ENCODE measurements around the gene STARD9.

STARD9 gene

GRCh38 chr15:42732095-42732827, 156.9 kb downstream of the STARD9 start:
- no peaks in the 10 kb centered on the region for H3K9me3 Mint-ChIP-seq
- peaks cover 14% of the 10 kb centered on the region for H3K4me1 Mint-ChIP-seq (ENCODE audit: low read depth)
- no peak overlapping the region for H3K27ac Mint-ChIP-seq
- H3K4me3 Mint-ChIP-seq = no peak overlapping the region
- H3K27me3 Mint-ChIP-seq = no peaks in the 10 kb centered on the region
- H3K36me3 Mint-ChIP-seq (ENCODE audit: low read depth) = peaks cover 44% of the 10 kb centered on the region

DNA sequence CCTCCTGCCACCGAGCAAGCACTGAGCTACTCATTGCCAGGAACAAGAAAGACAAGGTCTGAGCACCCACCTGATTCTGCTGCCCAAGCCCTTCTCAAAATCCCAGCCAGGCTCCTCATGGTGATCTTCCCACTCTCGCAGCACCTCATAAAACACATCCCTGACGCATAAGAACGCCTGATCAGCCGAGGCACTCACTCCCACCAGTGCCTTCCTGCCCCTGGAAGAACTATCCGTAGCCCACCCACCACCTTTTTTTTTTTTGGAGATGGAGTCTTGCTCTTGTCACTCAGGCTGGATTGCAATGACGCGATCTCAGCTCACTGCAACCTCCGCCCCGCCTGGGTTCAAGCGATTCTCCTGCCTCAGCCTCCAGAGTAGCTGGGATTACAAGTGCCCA, 157.6 kb downstream of the STARD9 start:
- H3K4me3 Mint-ChIP-seq = no peak overlapping the region
- peaks cover 17% of the 10 kb centered on the region for H3K4me1 Mint-ChIP-seq (ENCODE audit: low read depth)
- no peaks in the 10 kb centered on the region for H3K27me3 Mint-ChIP-seq
- no peak overlapping the region for H3K27ac Mint-ChIP-seq
- H3K9me3 Mint-ChIP-seq = no peaks in the 10 kb centered on the region
- H3K36me3 Mint-ChIP-seq (ENCODE audit: low read depth) = peaks cover 42% of the 10 kb centered on the region

GRCh38 chr15:42734076-42734672, 158.8 kb downstream of the STARD9 start:
- H3K27me3 Mint-ChIP-seq = no peaks in the 10 kb centered on the region
- H3K4me1 Mint-ChIP-seq (ENCODE audit: low read depth) = peaks cover 17% of the 10 kb centered on the region
- no peaks in the 10 kb centered on the region for H3K9me3 Mint-ChIP-seq
- peaks cover 38% of the 10 kb centered on the region for H3K36me3 Mint-ChIP-seq (ENCODE audit: low read depth)
- H3K4me3 Mint-ChIP-seq = no peak overlapping the region
- no peak overlapping the region for H3K27ac Mint-ChIP-seq

DNA sequence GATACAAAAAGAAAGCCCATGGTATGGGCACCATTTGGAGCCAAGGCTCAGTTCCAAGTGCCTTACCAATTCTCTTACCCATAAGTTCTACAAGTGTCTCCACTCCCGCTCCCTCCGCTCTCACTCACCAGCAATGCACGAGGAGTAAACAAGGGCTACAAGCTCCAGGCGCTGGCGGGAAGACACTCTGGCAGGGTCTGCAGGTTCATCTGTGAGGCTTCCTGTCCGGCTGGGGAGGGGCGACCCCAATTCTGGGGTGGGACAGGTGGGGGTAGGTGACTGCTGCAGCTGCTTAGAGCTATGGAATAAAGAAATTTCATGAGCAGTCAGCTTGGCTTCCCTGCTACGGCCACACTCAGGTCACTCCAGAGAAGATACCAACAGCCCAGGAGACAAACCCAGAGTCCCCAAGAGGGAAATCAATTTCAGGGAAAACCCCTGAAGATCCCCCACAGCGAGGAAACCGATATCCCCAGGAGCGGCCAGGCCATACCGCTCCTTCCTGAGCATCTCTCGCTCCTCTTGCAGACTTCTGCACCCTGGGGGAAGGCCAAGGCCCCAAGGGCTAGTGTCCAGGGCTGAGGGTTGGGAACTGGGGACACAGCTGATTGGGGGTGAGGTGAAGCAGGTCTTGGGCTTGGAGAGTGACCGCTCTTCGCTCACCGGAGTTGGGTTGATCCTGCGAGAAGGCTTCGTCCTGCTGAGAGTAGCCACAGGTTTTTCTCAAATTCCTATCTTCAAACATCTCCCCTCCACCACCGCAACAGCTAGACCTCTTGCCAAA, 160.2 kb downstream of the STARD9 start:
- Mint-ChIP-seq H3K4me1 (ENCODE audit: low read depth) (peaks cover 17% of the 10 kb centered on the region), H3K4me3 (peak overlapping the region; percentile 84), H3K27ac (no peak overlapping the region), H3K36me3 (ENCODE audit: low read depth) (peaks cover 31% of the 10 kb centered on the region), H3K9me3 (no peaks in the 10 kb centered on the region), H3K27me3 (no peaks in the 10 kb centered on the region)

GRCh38 chr15:42736178-42736792, 160.9 kb downstream of the STARD9 start:
- Mint-ChIP-seq H3K4me1 (ENCODE audit: low read depth) (peaks cover 17% of the 10 kb centered on the region), H3K4me3 (peak overlapping the region; percentile 84), H3K27me3 (no peaks in the 10 kb centered on the region), H3K27ac (no peak overlapping the region), H3K9me3 (no peaks in the 10 kb centered on the region), H3K36me3 (ENCODE audit: low read depth) (peaks cover 26% of the 10 kb centered on the region)

DNA sequence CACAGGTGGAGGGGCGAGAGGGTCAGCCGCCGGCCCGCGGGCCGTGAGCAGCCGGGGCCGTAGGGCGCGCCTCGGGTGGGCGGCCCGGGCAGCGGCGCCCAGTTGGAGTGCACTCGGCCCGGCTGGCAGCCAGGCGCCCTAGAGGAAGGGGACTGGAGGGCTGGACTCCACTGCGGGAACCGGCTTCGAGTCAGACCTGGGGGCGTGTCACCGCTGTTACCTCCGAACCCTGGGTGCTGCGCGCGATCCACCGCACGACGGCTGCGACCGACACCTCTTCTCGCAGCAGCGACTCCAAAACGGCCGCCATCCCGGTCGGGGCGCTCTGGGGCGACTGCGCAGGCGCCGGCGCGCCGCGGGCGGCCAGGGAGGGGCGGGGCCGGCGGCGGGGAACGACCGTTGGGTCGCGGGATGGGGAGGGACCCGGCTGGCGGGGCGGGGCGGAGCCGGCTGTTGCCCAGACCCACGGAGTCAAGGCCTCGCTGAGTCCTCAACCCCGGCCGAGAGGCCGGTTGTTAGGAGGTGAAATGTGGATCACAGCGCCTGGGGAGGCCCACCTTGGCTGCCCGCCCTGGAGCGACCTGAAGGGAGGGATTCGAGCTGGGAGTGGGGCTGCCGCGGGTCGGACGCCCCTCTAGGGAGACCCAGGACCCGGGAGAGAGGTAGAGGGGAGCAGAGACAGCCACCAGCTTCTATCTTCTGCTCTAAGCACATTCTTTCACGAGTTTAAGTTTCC, 161.6 kb downstream of the STARD9 start, which contains the start of gene CDAN1:
CDAN1 (minus strand) TSS at position 336 of the 736 bp plus-strand sequence; CDS start at position 310, 26 bp downstream.
- peak within 1 kb of the TSS; percentile 55 for H3K27ac Mint-ChIP-seq
- H3K9me3 Mint-ChIP-seq = no peaks in the 10 kb centered on the region
- peaks cover 22% of the 10 kb centered on the region for H3K36me3 Mint-ChIP-seq (ENCODE audit: low read depth)
- H3K4me3 Mint-ChIP-seq = peak within 1 kb of the TSS; percentile 84
- peaks cover 17% of the 10 kb centered on the region for H3K4me1 Mint-ChIP-seq (ENCODE audit: low read depth)
- no peaks in the 10 kb centered on the region for H3K27me3 Mint-ChIP-seq

DNA sequence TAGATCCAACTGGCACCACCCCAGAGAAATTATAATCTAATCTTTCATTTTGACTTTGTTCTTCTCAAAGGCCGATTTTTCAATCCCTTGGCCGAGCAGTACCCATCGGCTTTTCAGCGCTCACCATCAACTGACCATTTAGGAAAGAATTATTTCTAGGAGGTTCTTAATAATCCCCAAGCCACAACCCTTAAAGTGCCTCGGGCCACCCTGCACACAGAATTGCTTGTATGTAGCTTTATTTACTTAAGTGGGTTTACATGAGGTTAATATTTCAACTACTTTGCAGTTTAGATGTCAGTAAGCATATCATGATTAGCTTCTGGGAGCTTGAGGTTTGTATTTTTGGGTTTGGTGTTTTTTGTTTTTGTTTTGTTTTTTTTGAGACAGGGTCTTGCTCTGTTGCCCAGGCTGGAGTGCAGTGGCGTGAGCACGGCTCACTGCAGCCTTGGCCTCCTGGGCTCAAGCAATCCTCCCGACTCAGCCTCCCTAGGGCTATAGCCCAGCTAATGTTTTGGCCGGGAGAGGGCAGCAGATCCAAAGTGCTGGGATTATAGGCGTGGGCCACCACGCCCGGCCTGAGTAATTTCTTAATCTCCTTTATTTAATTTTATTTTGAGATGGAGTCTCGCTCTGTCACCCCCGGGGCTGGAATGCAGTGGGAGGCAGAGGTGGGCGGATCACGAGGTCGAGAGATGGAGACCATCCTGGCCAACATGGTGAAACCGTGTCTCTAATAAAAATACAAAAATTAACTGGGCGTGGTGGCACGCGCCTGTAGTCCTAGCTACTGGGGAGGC, 162.3 kb downstream of the STARD9 start:
- peak overlapping the region; percentile 55 for H3K27ac Mint-ChIP-seq
- H3K9me3 Mint-ChIP-seq = no peaks in the 10 kb centered on the region
- peaks cover 17% of the 10 kb centered on the region for H3K4me1 Mint-ChIP-seq (ENCODE audit: low read depth)
- H3K36me3 Mint-ChIP-seq (ENCODE audit: low read depth) = peaks cover 14% of the 10 kb centered on the region
- peak overlapping the region; percentile 84 for H3K4me3 Mint-ChIP-seq
- H3K27me3 Mint-ChIP-seq = no peaks in the 10 kb centered on the region

DNA sequence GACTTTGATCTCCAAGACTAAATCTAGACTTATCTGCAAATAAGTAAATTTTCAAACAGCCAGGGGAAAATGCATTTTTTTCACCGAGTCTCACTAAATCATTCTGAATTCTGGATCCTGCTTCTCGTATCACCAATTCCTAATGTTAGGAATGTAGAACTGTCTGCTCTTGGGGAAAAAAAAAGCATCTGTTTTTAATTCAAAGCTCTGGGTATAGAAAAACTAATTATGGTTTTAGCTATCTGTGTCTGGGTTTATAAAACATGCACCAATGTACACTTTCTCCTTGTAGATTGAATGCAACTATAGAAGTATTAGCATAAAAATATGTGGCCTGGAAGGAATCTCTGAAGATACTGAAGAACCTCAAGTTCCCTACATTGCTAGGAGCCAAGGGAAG, 166.3 kb downstream of the STARD9 start:
- no peak overlapping the region for H3K27ac Mint-ChIP-seq
- no peak overlapping the region for H3K4me3 Mint-ChIP-seq
- peaks cover 10% of the 10 kb centered on the region for H3K36me3 Mint-ChIP-seq (ENCODE audit: low read depth)
- no peaks in the 10 kb centered on the region for H3K9me3 Mint-ChIP-seq
- H3K27me3 Mint-ChIP-seq = no peaks in the 10 kb centered on the region
- H3K4me1 Mint-ChIP-seq (ENCODE audit: low read depth) = peaks cover 5% of the 10 kb centered on the region

- Mint-ChIP-seq H3K4me3 (no peak overlapping the region), H3K4me1 (ENCODE audit: low read depth) (peaks cover 5% of the 10 kb centered on the region), H3K27ac (no peak overlapping the region), H3K27me3 (no peaks in the 10 kb centered on the region), H3K36me3 (ENCODE audit: low read depth) (peaks cover 10% of the 10 kb centered on the region), H3K9me3 (no peaks in the 10 kb centered on the region)
Observed at GRCh38 chr15:42742149-42742548, 166.7 kb downstream of the STARD9 start.

DNA sequence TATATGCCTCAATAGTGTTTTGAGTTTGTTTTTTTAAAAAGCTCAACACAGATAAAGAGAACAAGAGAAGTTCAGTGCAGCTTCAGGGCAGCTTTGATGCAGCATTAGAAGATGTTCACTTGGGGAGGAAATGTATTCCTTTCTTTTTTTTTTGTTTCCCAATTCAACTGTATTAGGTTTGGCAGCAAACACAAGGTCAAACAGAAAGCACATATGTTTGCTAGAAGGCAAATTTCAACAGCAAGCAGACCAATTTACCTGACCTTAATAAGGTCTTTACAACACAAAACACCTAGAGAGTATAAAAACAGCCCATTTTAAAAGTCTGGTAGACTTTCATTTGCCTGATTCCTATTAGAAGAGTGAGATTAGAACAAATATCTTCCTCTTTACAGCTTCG, 168.8 kb downstream of the STARD9 start:
- Mint-ChIP-seq H3K4me3 (no peak overlapping the region), H3K4me1 (ENCODE audit: low read depth) (no peaks in the 10 kb centered on the region), H3K9me3 (no peaks in the 10 kb centered on the region), H3K36me3 (ENCODE audit: low read depth) (peaks cover 10% of the 10 kb centered on the region), H3K27ac (no peak overlapping the region), H3K27me3 (no peaks in the 10 kb centered on the region)

DNA sequence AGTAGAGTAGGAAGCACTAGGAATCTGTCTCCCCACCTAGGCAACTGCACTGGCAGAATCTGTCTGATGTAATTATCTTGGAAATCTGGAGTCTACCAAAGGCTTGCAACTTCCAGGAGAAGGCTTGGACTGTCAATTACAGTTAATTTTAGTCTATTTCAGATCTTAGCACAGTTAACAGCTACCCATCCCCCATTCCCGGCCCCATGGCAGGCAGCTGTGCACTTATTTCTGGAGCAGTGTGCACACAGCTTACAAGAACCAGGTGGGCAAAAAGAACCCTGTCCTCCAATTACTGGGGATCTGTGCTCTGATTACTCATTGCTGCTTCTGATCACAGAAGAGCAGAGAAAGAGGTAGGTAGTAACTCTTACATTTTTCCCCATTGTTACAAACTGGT, 173.9 kb downstream of the STARD9 start:
- Mint-ChIP-seq H3K36me3 (ENCODE audit: low read depth) (peaks cover 52% of the 10 kb centered on the region), H3K4me1 (ENCODE audit: low read depth) (no peaks in the 10 kb centered on the region), H3K27ac (no peak overlapping the region), H3K9me3 (peaks cover 9% of the 10 kb centered on the region), H3K27me3 (no peaks in the 10 kb centered on the region), H3K4me3 (no peak overlapping the region)

DNA sequence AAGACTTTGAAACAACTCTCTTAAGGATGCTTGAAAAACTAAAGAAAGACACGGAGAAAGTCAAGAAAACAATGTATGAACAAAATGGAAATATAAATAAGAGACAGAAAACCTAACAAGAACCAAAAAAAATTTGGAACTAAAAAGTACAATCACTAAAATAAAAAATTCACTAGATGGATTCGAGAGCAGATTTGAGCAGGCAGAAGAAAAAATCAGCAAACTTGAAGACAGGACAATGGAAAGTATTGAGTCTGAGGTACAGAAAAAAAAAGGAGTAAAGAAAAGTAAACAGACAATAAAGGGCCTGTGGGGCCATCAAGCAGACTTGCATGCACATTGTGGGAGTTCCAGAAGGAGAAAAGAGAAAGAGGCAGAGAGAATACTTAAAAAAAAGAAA, 174.9 kb downstream of the STARD9 start:
- H3K9me3 Mint-ChIP-seq = peaks cover 9% of the 10 kb centered on the region
- peaks cover 50% of the 10 kb centered on the region for H3K36me3 Mint-ChIP-seq (ENCODE audit: low read depth)
- H3K27ac Mint-ChIP-seq = no peak overlapping the region
- H3K4me1 Mint-ChIP-seq (ENCODE audit: low read depth) = no peaks in the 10 kb centered on the region
- no peaks in the 10 kb centered on the region for H3K27me3 Mint-ChIP-seq
- H3K4me3 Mint-ChIP-seq = no peak overlapping the region

DNA sequence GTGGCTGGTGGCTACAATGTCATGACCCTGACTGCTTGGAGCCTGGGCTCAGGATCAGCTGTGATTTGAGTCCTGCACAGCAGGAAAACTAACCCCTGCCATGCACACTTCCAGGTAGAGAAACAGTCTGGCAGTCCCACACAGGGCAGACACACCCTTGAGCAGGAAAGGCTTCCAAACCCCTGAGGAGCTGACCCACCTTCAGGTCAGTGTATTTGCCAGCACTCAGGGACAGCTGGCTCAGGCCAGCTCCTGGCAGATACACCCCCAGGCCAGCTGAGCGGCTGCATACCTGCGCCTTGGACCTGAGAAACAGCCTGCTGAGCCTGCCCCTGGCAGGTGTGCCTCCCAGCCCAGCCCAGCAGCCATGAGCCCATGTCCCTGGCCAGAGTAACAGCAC, 183.7 kb downstream of the STARD9 start:
- H3K4me1 Mint-ChIP-seq (ENCODE audit: low read depth) = no peaks in the 10 kb centered on the region

DNA sequence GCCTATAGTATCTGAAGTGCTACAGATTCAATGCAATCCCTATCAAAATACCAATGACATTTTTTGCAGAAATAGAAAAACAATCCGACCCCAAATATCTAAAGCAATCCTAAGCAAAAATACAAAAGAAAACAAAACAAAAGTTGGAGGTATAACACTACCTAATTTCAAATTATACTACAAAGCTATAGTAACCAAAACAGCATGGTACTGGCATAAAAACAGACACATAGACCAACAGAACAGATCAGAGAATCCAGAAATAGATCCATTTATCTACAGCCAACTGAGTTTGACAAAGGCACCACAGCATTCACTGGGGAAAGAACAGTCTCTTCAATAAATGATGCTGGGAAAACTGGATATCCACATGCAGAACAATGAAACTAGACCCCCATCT, 185.4 kb downstream of the STARD9 start:
- Mint-ChIP-seq H3K9me3 (peaks cover 26% of the 10 kb centered on the region), H3K4me3 (no peak overlapping the region), H3K36me3 (ENCODE audit: low read depth) (peaks cover 43% of the 10 kb centered on the region), H3K27me3 (no peaks in the 10 kb centered on the region), H3K27ac (no peak overlapping the region), H3K4me1 (ENCODE audit: low read depth) (no peaks in the 10 kb centered on the region)

More for the DNA sequence above, 183.7 kb downstream of the STARD9 start:
- H3K9me3 Mint-ChIP-seq = peaks cover 19% of the 10 kb centered on the region
- H3K27ac Mint-ChIP-seq = no peak overlapping the region
- H3K27me3 Mint-ChIP-seq = no peaks in the 10 kb centered on the region
- no peak overlapping the region for H3K4me3 Mint-ChIP-seq
- H3K36me3 Mint-ChIP-seq (ENCODE audit: low read depth) = peaks cover 33% of the 10 kb centered on the region

All from stimulated activated naive CD8-positive, alpha-beta T cell treated with anti-CD3 and anti-CD28 coated beads, Interleukin-15, Interleukin-2, amounts not matched to agents 100 ng/mL and 50 ng/mL, for 24 hours (primary cell).